ENCODE results near the gene PIAS1.
A peak's percentile ranks its signal among the peaks of the same experiment; 100 is the strongest.
"Not testable (repeated sequence)": the region's sequence is repeated elsewhere in the genome, so short reads cannot be mapped to it uniquely, and the experiment has no call there.

The PIAS1 gene

GRCh38 chr15:68210821-68211655 lies 156.9 kb downstream of the PIAS1 start:
- H3K4me3 ChIP-seq: no peak overlapping the region
- DNase-seq (ENCODE audit: low spot score in 2 of 2): peak in 1 of 2 experiments; percentile 87
- in situ Hi-C loops (cut with MboI; ENCODE audit: low sequenced_read_pairs): no loop called here

GRCh38 chr15:68211656-68212320 lies 157.7 kb downstream of the PIAS1 start:
- DNase-seq (ENCODE audit: low spot score in 2 of 2): peak in 1 of 2 experiments; percentile 7
- no peaks in the 10 kb centered on the region for H3K27me3 ChIP-seq (ENCODE audit: low read depth)
- no peaks in the 10 kb centered on the region for H3K4me1 ChIP-seq
- peaks cover 85% of the 10 kb centered on the region for H3K36me3 ChIP-seq (replicated peaks)
- no peaks in the 10 kb centered on the region for H3K9me3 ChIP-seq
- H3K4me3 ChIP-seq: no peak overlapping the region
- in situ Hi-C loops (cut with MboI; ENCODE audit: low sequenced_read_pairs): no loop called here

More at GRCh38 chr15:68210821-68211655, 156.9 kb downstream of the PIAS1 start:
- no peaks in the 10 kb centered on the region for H3K27me3 ChIP-seq (ENCODE audit: low read depth)
- H3K9me3 ChIP-seq: no peaks in the 10 kb centered on the region
- H3K4me1 ChIP-seq: no peaks in the 10 kb centered on the region
- H3K36me3 ChIP-seq (replicated peaks): peaks cover 83% of the 10 kb centered on the region

GRCh38 chr15:68213491-68213845 lies 159.4 kb downstream of the PIAS1 start:
- H3K4me1 ChIP-seq: not testable (repeated sequence)

GRCh38 chr15:68213991-68214837 lies 160.1 kb downstream of the PIAS1 start:
- Histone ChIP-seq H3K4me3 (no peak overlapping the region), H3K36me3 (replicated peaks) (peaks cover 89% of the 10 kb centered on the region), H3K9me3 (no peaks in the 10 kb centered on the region), H3K27me3 (ENCODE audit: low read depth) (no peaks in the 10 kb centered on the region), H3K4me1 (no peaks in the 10 kb centered on the region)
- peak in 1 of 2 experiments; percentile 9 for DNase-seq (ENCODE audit: low spot score in 2 of 2)
- in situ Hi-C loops (cut with MboI; ENCODE audit: low sequenced_read_pairs): no loop called here

More at GRCh38 chr15:68213491-68213845, 159.4 kb downstream of the PIAS1 start:
- peak in 1 of 2 experiments; percentile 7 for DNase-seq (ENCODE audit: low spot score in 2 of 2)
- in situ Hi-C loops (cut with MboI; ENCODE audit: low sequenced_read_pairs); H3K27me3 ChIP-seq (ENCODE audit: low read depth); H3K9me3 ChIP-seq; H3K4me3 ChIP-seq: not testable (repeated sequence)
- H3K36me3 ChIP-seq (replicated peaks): peaks cover 89% of the 10 kb centered on the region

- in situ Hi-C loops (cut with MboI; ENCODE audit: low sequenced_read_pairs): no loop called here
- H3K4me3 ChIP-seq: no peak overlapping the region
- no peaks in the 10 kb centered on the region for H3K4me1 ChIP-seq
- no peaks in the 10 kb centered on the region for H3K9me3 ChIP-seq
- H3K27me3 ChIP-seq (ENCODE audit: low read depth): no peaks in the 10 kb centered on the region
- DNase-seq (ENCODE audit: low spot score in 2 of 2): peak in 1 of 2 experiments; percentile 3
- peaks cover 89% of the 10 kb centered on the region for H3K36me3 ChIP-seq (replicated peaks)
These were observed 160.7 kb downstream of the PIAS1 start for GRCh38 chr15:68214838-68215254.

GRCh38 chr15:68217341-68217740 lies 163.2 kb downstream of the PIAS1 start:
- Histone ChIP-seq H3K9me3 (no peaks in the 10 kb centered on the region; the same call in 1 of the 2 replicates), H3K4me3 (no peak overlapping the region), H3K36me3 (replicated peaks) (peaks cover 73% of the 10 kb centered on the region), H3K27me3 (ENCODE audit: low read depth) (no peaks in the 10 kb centered on the region), H3K4me1 (peaks cover 2% of the 10 kb centered on the region; the same call in 1 of the 2 replicates)
- in situ Hi-C loops (cut with MboI; ENCODE audit: low sequenced_read_pairs): no loop called here
- peak in 1 of 2 experiments; percentile 5 for DNase-seq (ENCODE audit: low spot score in 2 of 2)

- Histone ChIP-seq H3K4me1 (peaks cover 2% of the 10 kb centered on the region; the same call in 1 of the 2 replicates), H3K36me3 (replicated peaks) (peaks cover 72% of the 10 kb centered on the region), H3K9me3 (no peaks in the 10 kb centered on the region; the same call in 1 of the 2 replicates), H3K27me3 (ENCODE audit: low read depth) (no peaks in the 10 kb centered on the region), H3K4me3 (no peak overlapping the region)
- in situ Hi-C loops (cut with MboI; ENCODE audit: low sequenced_read_pairs): no loop called here
- no peak for DNase-seq (ENCODE audit: low spot score in 2 of 2)
These were observed 164.2 kb downstream of the PIAS1 start for GRCh38 chr15:68218331-68218730.

GRCh38 chr15:68218847-68219798 lies 165.0 kb downstream of the PIAS1 start:
- H3K4me3 ChIP-seq: no peak overlapping the region
- peaks cover 2% of the 10 kb centered on the region; the same call in 1 of the 2 replicates for H3K4me1 ChIP-seq
- in situ Hi-C loops (cut with MboI; ENCODE audit: low sequenced_read_pairs): no loop called here
- DNase-seq (ENCODE audit: low spot score in 2 of 2): peak in 1 of 2 experiments; percentile 10
- H3K27me3 ChIP-seq (ENCODE audit: low read depth): no peaks in the 10 kb centered on the region
- peaks cover 2% of the 10 kb centered on the region; the same call in 1 of the 2 replicates for H3K9me3 ChIP-seq
- H3K36me3 ChIP-seq (replicated peaks): peaks cover 66% of the 10 kb centered on the region

GRCh38 chr15:68220489-68220888 lies 166.4 kb downstream of the PIAS1 start:
- in situ Hi-C loops (cut with MboI; ENCODE audit: low sequenced_read_pairs): no loop called here

GRCh38 chr15:68220967-68221366 lies 166.9 kb downstream of the PIAS1 start:
- Histone ChIP-seq H3K27me3 (ENCODE audit: low read depth) (no peaks in the 10 kb centered on the region), H3K4me1 (peaks cover 2% of the 10 kb centered on the region; the same call in 1 of the 2 replicates), H3K36me3 (replicated peaks) (peaks cover 55% of the 10 kb centered on the region), H3K4me3 (no peak overlapping the region), H3K9me3 (peaks cover 5% of the 10 kb centered on the region; the same call in 1 of the 2 replicates)
- in situ Hi-C loops (cut with MboI; ENCODE audit: low sequenced_read_pairs): no loop called here
- no peak for DNase-seq (ENCODE audit: low spot score in 2 of 2)

More at GRCh38 chr15:68220489-68220888, 166.4 kb downstream of the PIAS1 start:
- Histone ChIP-seq H3K9me3 (peaks cover 5% of the 10 kb centered on the region; the same call in 1 of the 2 replicates), H3K36me3 (replicated peaks) (peaks cover 60% of the 10 kb centered on the region), H3K4me3 (no peak overlapping the region), H3K4me1 (peaks cover 2% of the 10 kb centered on the region; the same call in 1 of the 2 replicates), H3K27me3 (ENCODE audit: low read depth) (no peaks in the 10 kb centered on the region)
- no peak for DNase-seq (ENCODE audit: low spot score in 2 of 2)

GRCh38 chr15:68221530-68222431 lies 167.7 kb downstream of the PIAS1 start:
- H3K4me1 ChIP-seq; H3K27me3 ChIP-seq (ENCODE audit: low read depth); in situ Hi-C loops (cut with MboI; ENCODE audit: low sequenced_read_pairs); H3K9me3 ChIP-seq; H3K4me3 ChIP-seq; DNase-seq (ENCODE audit: low spot score in 2 of 2): not testable (repeated sequence)
- H3K36me3 ChIP-seq (replicated peaks): peaks cover 51% of the 10 kb centered on the region

- in situ Hi-C loops (cut with MboI; ENCODE audit: low sequenced_read_pairs): not testable (repeated sequence)
- H3K36me3 ChIP-seq (replicated peaks): peaks cover 49% of the 10 kb centered on the region
These were observed 168.3 kb downstream of the PIAS1 start for GRCh38 chr15:68222432-68222743.

More at GRCh38 chr15:68222432-68222743, 168.3 kb downstream of the PIAS1 start:
- not testable (repeated sequence) for H3K27me3 ChIP-seq (ENCODE audit: low read depth); H3K4me3 ChIP-seq; DNase-seq (ENCODE audit: low spot score in 2 of 2); H3K4me1 ChIP-seq; H3K9me3 ChIP-seq
